ENCODE measurements around the gene CPT1C.

DNA sequence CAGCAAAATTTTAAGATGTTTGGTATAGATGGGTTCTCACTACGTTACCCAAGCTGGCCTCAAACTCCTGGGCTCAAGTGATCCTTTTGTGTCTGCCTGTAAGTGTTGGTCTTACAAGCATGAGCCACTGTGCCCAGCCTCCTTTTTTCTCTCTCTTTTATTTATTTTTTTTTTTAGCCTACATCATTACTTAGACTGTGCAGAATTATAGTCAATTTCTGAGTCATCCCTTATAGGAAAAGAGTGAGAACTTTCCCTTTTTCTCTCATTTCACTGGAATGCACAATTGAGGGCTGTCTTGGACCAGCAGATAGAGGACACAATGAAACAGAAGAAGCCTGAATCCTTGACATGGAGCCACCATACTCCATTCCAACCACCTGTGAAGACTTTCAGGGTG lies 58.9 kb downstream of the CPT1C start:
- TF ChIP-seq CTCF (IDR thresholded peaks at IDR 0.05 in 8 of 11, conservative IDR thresholded peaks at IDR 0.05 in 3 of 11) (no peak), POLR2AphosphoS5 (IDR thresholded peaks at IDR 0.05) (no peak), POLR2A (IDR thresholded peaks at IDR 0.05) (no peak)

Data from spleen (tissue), 7 donors.